Embryonic facial prominence (tissue), 1 donor: ENCODE results near the gene GRK2.

Source experiments
- DNase-seq: peaks from one replicate; pipeline ENCODE4 v3.0.0-alpha.2; 2016; ENCODE audit errors: extremely low spot score

The GRK2 gene

GRCh38 chr11:67270256-67271204 is 4.3 kb downstream of the GRK2 start:
- no peak for DNase-seq

DNA sequence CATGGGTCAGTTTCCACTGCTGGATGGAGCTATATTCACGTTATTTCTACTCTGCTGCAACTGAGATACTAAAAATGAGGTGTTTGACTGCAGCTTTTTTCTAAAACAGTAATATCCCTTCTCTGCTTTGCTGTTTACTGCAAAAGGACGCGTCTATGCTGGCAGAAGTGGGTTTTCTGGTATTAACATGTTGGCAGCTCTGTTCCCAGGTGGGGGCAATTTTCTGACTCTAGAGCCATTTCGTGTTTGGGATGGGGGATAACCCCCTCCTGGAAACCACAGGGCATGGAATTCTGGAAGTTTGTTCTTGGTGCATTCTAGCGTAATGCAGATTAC is 4.9 kb downstream of the GRK2 start:
- no peak for DNase-seq

DNA sequence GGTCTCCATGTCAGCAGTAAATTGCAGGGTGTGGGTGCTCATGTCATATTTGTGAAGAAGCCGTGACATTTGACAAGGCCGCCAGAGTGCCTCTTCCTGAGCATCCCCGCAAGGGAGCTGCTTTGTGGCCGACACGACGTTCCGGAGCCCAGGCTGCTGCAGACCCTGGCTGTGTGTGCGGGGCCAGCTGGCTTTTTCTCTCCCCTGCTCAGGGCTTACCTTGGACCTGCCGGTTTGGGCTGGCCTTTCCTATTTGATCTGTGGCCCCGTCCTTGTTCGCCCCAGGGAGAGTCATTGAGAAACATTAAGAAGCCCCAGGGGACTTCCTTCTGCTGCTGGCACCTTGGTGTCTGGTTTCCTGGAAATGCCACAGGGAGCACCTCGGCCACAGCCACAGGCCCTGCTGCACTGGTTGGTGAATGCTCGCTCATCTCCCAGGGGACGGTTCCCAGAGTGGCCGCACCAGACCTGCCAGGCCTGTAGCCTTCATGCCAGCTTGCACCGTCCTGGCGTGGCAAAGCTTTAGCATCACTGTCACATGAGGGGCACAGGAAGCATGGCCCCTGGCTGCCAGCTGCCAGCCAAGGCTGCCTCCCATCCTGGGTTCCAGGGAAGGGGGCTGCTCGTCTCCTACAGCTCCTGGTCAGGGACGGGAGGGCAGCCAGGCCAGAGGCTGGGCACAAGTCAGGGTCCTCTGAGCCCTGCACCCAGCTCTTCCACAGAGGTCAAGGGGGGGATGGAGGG is 5.4 kb downstream of the GRK2 start:
- no peak for DNase-seq

DNA sequence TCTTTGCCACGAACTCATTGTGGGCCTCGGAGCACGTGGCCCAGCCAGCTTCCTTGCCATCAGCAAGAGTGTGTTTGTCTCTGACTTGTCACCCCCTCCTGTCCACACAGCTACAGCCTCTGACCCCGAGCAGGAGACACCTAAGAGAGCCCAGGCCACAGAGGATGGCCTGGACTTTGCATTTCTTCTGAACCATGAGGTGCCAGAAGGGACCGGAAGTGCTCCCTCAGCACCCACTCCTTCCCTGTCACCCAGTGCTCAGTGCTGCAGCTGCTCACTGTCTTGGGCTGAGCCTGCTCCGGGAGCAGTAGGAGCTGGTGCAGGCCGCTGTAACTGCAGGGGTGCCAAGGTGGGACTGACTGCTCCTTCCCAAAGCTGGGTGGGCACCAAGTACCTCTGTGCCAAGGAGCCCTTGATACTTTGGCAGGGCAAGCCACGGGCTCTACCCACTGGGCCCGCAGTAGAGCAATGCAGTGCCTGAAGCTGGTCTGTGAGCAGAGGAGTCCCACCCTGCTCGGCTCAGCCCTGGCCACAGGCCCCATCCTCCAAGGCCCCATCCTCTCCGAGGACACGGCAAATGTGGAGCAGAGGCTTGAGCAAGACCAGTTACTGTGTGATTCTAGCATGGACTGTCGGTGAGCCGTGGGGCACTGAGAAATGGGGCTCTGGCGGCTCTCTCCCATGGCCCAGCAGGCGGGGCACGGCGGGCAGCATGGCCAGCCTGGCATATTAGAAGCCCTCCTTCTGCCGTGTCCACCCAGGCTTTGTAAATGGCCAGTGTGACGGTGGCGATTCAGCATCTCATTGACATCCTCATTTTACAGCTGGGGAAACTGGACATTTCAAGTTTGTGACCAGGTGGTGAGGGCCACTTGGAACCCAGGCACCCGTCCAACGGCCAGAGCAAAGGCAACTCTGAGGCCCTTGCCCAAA is 6.3 kb downstream of the GRK2 start:
- DNase-seq: no peak

- DNase-seq: no peak
Observed at GRCh38 chr11:67273260-67273990, 7.2 kb downstream of the GRK2 start.

GRCh38 chr11:67274768-67275605 is 8.7 kb downstream of the GRK2 start:
- DNase-seq: no peak

GRCh38 chr11:67275606-67276409 is 9.5 kb downstream of the GRK2 start:
- no peak for DNase-seq

GRCh38 chr11:67276781-67277230 is 10.5 kb downstream of the GRK2 start:
- DNase-seq: no peak

DNA sequence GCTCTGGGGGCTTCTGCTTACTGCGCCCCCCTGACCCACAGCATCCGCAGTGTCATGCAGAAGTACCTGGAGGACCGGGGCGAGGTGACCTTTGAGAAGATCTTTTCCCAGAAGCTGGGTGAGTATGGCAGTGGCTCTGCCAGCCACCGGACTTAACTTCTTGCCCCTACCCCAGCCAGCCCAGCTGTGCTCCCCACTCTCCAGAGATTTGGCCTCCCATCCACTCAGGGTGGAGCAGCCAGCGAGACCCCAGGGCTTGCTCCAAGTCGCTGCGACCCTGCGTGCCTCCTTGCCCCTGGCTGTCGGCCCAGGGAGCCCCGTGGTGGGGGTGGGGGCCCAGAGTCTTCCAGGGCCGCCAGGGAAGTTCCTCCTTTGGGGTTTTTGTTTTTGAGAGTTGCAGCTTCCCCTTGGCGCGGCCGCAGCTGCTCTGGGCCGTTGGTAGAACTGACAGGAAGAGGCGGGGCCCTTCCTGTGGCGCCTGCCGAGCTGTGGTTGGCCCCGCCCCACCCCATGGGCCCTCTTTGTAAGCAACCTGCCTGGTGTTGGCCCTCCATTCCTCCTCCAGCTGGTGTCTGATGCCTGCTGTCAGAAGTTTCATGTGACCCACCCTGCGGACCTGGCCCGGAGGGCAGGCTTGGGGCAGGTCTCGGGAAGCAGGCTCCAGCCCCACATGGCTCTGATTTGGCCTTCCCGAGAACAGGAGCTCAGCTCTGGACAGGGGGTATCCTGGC is 11.1 kb downstream of the GRK2 start:
- no peak for DNase-seq

DNA sequence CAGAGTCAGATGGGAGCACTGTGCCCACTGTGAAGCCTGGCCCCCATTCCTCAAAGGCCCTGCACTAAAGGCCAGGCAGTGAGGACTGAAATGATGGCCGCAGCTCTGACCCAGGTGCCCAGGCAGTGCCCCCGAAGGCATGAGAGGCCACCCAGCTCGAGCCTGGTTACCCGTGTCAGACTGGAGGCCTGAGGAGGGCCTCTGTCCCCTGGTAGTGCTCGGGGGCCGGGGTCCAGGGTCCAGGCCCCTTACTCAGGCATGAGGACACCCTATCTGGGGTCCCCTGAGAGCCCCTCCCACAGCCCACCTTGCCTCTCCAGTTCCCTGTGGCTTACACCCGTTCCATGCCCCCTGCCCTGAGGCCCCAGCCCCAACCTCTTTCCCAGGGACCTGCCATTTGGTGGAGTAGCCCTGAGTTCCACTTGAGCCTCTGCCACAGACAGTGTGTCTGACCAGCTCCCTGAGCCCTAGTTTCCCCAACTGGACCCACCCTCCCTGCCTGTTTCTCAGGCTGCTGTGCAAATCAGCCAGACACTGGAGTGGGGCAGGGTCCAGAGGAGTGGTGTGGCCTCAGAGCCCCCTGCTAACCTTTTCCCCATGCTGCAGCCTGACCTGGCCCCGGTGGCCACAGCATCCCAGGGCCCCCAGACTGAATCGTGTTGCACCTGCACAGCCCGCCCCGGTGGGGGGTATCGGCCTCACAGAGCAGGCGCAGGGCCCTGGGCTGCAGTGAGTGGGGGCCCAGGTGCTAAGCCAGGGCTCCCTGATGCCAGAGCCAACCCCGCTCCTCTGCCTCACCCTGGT is 12.1 kb downstream of the GRK2 start:
- no peak for DNase-seq

DNA sequence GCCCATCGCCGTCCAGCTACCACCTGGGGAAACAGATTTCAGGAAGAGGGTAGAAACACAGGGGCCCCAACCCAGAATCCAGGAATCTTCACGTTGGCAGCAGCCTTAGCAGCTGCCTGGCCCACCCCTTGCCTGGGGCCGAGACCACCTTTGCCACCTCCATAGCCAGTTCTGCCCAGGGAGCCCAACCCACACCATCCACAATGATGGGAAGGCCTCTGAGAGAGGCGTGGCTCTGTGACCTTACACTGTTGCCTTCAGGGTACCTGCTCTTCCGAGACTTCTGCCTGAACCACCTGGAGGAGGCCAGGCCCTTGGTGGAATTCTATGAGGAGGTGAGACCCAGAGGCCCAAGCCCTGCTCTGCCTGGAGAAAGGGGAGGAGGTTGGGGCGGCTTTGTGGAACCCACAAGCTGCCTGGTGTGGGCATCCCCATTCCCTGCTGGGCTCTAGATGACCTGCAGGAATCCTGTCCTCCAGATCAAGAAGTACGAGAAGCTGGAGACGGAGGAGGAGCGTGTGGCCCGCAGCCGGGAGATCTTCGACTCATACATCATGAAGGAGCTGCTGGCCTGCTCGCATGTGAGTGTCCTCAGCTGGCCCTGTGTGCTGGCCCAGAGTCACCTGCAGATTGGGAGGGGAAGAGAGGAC is 12.8 kb downstream of the GRK2 start:
- DNase-seq: no peak

DNA sequence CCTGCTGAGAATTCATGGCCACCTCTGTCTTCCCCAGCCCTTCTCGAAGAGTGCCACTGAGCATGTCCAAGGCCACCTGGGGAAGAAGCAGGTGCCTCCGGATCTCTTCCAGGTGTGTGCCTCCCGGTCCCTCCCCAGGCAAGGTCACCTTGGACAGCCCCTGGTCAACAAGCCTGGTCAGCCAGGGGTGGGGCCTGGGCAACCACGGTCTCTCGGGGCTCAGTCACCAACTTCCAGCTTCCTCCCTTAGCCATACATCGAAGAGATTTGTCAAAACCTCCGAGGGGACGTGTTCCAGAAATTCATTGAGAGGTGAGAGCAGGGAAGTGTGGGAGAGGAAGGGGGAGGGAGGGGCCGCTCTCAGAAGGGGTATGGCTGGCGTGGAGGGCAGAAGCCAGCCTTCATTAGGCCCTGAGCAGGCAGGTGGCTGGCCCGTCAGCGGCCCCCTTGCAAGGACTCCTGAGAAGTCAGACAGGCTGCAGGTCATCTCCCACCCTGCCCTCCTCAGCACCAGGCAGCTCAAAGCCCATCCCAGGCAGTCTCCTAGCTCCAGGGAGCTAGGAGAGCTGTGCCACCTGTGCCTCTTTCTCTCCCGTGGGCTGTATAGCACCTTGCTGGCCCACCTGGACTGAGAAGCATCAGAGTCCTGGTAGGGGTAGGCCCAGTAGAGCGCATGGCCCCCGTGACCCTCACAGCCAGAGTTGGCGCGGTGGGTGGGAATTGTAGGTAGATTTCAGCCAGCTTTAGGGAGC is 13.5 kb downstream of the GRK2 start:
- no peak for DNase-seq

DNA sequence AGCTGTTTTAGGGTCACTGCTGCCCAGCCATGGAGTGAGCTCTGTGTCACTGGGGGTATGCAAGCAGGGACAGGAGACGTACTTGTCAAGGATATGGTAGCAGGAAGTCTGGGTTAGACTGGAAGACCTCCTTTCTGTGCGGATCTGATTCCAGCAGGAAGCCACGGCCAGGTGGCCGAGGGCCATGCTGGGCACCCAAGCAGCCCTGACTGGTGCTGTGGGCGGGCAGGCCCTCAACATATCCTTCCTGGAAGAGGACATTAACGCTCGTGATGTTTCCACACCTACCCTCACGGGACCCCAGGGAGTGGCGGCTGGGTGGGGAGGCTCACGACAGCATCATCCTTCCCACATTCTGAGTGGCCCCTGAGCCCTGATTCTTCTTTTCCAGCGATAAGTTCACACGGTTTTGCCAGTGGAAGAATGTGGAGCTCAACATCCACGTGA is 14.1 kb downstream of the GRK2 start:
- no peak for DNase-seq

DNA sequence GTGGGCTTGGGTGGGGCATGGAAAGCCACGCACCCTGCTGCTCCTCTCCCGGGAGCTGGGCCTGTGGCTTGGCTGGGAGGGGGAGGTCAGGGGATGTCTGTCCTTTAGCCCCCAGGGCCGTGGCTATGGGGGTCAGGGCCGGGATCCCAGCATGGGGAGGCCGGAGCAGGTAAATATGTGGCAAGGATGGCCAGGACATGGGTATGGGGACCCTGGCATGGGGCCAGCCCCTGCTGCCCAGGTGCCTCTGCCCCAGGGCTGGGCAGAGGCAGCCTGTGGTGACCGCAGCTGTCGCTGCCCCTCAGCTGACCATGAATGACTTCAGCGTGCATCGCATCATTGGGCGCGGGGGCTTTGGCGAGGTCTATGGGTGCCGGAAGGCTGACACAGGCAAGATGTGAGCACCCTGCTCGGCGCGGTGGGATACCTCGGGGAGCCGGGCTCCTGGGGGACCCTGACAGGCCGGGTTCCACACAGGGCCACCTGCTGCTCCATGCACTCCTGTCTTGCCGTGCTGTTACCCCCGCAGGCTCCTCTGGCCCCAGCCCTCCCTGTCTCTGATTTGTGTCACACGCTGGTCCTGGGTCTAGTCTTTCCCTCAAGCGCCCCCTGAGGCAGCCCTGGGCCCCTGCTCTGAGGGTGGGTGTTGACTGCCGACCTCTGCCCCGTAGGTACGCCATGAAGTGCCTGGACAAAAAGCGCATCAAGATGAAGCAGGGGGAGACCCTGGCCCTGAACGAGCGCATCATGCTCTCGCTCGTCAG is 14.7 kb downstream of the GRK2 start:
- no peak for DNase-seq

DNA sequence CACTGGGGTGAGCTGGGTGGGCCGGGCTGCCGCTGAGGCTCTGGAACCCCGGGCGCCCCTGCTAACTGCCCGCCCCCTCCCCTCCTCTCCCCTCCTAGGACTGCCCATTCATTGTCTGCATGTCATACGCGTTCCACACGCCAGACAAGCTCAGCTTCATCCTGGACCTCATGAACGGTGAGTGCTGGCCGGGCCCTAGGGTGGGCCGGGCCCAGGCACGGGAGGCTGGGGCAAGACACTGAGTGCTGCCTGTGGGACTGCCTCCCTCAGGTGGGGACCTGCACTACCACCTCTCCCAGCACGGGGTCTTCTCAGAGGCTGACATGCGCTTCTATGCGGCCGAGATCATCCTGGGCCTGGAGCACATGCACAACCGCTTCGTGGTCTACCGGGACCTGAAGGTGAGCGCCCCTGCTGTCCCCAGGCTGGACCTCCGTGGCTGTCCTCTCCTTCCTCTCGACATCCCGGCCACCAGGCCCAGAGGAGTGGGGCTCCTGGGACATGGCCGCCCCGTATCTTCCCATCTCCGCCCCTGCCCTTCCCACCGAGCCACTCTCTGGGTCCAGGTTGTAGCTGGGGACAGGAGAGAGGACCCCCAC is 15.4 kb downstream of the GRK2 start:
- DNase-seq: no peak
